ENCODE results near the gene PRR16. TPM values are rescaled to one million over a fixed set of nuclear protein-coding genes. Genes with fewer than 3 reads are reported as not detected.

The PRR16 gene
- total RNA-seq, 4 donors from 2014 or later, result 8.3 to 12.1 (median 10.5) TPM

DNA sequence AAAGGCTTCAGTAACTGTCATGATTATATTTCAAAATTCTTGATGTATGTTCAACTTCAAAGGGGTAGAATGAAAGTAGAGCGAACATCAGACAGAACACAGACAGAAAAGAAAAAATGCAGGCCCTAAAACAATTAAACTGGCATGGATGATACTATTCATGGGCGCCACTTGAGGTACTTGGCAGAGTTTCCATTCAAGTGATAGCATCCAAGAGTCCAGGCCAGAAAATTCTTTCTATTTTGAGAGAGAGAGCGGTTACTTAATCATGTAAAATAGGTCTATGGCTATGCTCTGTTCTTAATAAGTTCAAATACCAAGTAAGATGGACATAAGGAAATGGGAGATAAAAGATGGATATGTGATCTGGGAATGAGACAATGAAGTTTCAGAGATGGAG is 21.4 kb upstream of the PRR16 start:
- TF ChIP-seq, protein P1, sequence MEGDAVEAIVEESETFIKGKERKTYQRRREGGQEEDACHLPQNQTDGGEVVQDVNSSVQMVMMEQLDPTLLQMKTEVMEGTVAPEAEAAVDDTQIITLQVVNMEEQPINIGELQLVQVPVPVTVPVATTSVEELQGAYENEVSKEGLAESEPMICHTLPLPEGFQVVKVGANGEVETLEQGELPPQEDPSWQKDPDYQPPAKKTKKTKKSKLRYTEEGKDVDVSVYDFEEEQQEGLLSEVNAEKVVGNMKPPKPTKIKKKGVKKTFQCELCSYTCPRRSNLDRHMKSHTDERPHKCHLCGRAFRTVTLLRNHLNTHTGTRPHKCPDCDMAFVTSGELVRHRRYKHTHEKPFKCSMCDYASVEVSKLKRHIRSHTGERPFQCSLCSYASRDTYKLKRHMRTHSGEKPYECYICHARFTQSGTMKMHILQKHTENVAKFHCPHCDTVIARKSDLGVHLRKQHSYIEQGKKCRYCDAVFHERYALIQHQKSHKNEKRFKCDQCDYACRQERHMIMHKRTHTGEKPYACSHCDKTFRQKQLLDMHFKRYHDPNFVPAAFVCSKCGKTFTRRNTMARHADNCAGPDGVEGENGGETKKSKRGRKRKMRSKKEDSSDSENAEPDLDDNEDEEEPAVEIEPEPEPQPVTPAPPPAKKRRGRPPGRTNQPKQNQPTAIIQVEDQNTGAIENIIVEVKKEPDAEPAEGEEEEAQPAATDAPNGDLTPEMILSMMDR (IDR thresholded peaks at IDR 0.05; ENCODE audit: low read depth), result no peak

DNA sequence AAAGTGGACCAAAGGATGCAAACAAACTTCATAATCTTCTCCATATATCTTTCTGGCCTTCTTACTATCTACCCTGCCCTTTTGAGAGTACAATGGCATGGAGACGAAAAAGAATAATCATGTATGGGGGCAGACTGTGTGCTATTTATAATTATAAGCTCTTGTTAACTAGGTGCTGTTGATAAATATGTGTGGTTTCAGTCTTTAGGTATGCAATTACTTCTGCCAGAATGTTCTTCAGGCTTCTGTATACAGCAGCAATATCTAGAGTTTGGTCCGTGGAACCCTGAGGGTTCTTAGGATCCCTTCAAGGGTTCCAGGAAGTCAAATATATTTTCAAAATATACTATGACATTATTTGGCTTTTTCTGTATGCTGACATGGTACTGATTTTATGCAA is 20.5 kb upstream of the PRR16 start:
- TF ChIP-seq, protein P1 (IDR thresholded peaks at IDR 0.05; ENCODE audit: low read depth), result no peak

DNA sequence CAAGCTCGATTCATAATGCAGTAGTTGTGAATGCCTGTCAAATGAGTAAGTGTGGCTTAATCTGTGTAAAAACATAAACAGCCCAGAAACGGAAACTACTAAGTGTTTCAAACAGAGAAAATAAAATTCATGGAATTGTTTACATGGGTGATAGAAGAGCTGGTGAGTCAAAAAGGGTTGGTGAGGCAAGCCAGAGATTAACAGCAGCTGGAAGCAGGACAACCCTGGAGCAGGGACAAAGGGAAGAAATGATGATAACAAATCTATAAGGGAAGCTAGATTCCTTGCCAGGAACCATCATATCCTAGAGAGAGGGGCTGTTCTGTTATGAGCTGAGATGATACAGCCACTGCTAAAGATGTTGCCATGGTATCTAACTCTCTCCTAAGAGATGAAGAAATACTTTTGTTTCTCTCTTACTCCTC is 18.0 kb upstream of the PRR16 start:
- TF ChIP-seq, protein P1 (IDR thresholded peaks at IDR 0.05; ENCODE audit: low read depth), result no peak

DNA sequence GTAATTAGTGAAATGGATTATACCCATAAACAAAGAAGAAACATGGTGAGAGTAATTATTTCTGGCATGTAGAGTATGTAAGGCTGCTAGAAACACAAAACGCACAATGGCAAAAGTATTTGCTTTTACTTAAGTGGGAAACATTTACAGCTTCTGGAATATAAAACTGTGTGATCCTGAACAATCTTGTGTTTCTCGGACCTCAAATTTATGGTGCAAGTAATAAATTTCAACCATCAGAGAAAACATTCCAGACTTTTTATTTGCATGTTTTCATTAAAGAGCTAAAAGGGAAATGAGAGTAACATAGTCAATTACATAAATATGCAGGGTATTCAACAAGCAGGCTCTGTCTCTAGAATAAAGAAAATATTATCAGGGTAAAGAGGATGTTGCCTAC is 17.2 kb upstream of the PRR16 start:
- TF ChIP-seq, protein P1 (IDR thresholded peaks at IDR 0.05; ENCODE audit: low read depth), result no peak

DNA sequence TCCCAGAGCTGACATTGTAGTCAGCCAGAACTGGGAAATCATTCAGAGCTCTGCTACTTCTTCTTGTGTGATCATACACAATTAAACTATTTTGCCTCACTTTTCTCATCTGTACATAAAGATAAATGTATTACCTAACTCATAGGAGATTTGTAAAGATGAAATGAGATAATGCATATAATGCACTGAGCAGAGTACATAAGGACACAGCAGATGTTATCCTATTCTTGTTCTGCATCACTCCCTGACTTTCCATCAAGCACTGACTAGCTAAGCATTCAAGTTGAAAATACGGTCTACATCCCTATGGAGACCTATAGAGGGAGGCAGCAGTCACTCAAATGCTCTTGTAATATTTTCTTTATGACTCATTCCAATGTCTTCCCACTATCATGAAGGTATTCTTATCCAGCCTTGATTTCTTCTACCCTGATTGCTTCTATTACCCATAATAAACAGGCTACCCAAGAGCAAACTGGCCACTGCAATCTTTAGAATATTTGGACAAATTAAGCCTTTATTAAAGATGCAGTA is 16.3 kb upstream of the PRR16 start:
- TF ChIP-seq, protein P1 (IDR thresholded peaks at IDR 0.05; ENCODE audit: low read depth), result no peak

DNA sequence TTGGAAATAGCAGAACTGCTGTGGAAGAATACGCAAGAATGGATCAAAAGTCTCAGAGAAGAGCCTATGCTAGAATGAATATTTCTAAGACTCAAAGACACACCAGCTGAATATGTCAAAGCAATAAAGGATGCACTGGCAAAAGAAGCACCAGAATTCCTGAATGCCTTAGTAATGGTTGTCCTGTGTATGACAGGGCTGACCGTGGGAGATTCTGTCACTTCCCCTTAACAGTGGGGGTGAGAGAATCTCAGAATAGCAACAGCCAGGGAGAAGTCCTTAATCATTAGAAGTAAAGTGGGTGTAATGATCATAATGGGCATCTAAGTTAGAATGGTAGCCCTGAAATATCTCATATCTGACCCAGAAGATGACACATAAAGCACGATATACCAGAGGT is 14.6 kb upstream of the PRR16 start:
- TF ChIP-seq, protein P1 (IDR thresholded peaks at IDR 0.05; ENCODE audit: low read depth), result no peak

DNA sequence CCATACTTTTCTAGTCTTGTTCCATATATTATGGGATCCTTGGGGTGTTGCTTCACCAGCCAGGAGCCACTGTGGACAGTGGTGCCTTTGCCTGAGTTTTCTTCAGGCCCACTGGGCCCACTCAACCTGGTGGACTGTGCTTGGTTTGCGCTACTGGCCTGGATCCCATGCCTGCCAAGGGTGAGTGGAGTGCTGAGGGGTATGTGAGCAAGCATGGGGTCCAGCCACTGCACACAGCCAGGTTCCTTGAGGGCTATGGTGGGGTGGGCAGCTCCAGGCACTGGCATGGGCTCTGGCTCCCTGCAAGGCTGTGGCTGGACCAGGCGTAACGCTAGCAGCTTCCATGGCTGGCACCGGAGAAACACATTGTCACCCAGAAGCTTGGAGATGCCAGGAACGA is 13.2 kb upstream of the PRR16 start:
- TF ChIP-seq, protein P1 (IDR thresholded peaks at IDR 0.05; ENCODE audit: low read depth), result no peak

Data from subcutaneous adipose tissue (tissue), 4 donors.